Astrocyte of the spinal cord (primary cell): ENCODE measurements around the gene VCAN.

Experiments used
- DNase-seq: peaks from one replicate; pipeline ENCODE4 v3.0.0; 2011; ENCODE audit warnings: low read depth, low spot score
- H3K4me3 ChIP-seq: 2 replicates; pipeline ENCODE4 v1.5.1; 2011; ENCODE audit warnings: low read depth, mild to moderate bottlenecking, low read length, moderate library complexity
- CTCF ChIP-seq: IDR thresholded peaks from 2 replicates; pipeline ENCODE4 v1.5.1; 2012; ENCODE audit warnings: low read depth, mild to moderate bottlenecking, low read length, inconsistent platforms
- in situ Hi-C: cut with HindIII; loops from 2 replicates; pipeline ENCODE4 v1.10.0; 2017; ENCODE audit warnings: low sequenced_read_pairs

Gene VCAN

GRCh38 chr5:83513081-83513480, 41.5 kb downstream of the VCAN start:
- no peak for DNase-seq

GRCh38 chr5:83513491-83513890, 41.9 kb downstream of the VCAN start:
- TF ChIP-seq CTCF, result no peak
- no peak for DNase-seq
- H3K4me3 ChIP-seq, result no peak overlapping the region
- in situ Hi-C loops, result no loop called here

More at GRCh38 chr5:83513081-83513480, 41.5 kb downstream of the VCAN start:
- H3K4me3 ChIP-seq, result no peak overlapping the region
- no peak for TF ChIP-seq CTCF
- in situ Hi-C loops, result no loop called here

GRCh38 chr5:83516377-83516776, 44.8 kb downstream of the VCAN start:
- TF ChIP-seq CTCF, result no peak
- no peak overlapping the region for H3K4me3 ChIP-seq
- in situ Hi-C loops, result no loop called here
- no peak for DNase-seq

GRCh38 chr5:83517072-83517687, 45.6 kb downstream of the VCAN start:
- TF ChIP-seq CTCF, result peak; percentile 19
- in situ Hi-C loops, result no loop called here
- no peak overlapping the region for H3K4me3 ChIP-seq
- DNase-seq, result peak; percentile 34

GRCh38 chr5:83517688-83518085, 46.1 kb downstream of the VCAN start:
- DNase-seq, result no peak
- in situ Hi-C loops, result no loop called here
- no peak for TF ChIP-seq CTCF
- no peak overlapping the region for H3K4me3 ChIP-seq

- no peak for TF ChIP-seq CTCF
- in situ Hi-C loops, result no loop called here
- no peak overlapping the region for H3K4me3 ChIP-seq
- no peak for DNase-seq
Measured at GRCh38 chr5:83518319-83519061, 46.9 kb downstream of the VCAN start.
